AG08396 (cell line): ENCODE measurements around the gene ZBTB7B.

Experiments used
- DNase-seq: peaks from one replicate; pipeline ENCODE4 v3.0.0; 2012; ENCODE audit warnings: low spot score, mixed read lengths

Gene ZBTB7B

DNA sequence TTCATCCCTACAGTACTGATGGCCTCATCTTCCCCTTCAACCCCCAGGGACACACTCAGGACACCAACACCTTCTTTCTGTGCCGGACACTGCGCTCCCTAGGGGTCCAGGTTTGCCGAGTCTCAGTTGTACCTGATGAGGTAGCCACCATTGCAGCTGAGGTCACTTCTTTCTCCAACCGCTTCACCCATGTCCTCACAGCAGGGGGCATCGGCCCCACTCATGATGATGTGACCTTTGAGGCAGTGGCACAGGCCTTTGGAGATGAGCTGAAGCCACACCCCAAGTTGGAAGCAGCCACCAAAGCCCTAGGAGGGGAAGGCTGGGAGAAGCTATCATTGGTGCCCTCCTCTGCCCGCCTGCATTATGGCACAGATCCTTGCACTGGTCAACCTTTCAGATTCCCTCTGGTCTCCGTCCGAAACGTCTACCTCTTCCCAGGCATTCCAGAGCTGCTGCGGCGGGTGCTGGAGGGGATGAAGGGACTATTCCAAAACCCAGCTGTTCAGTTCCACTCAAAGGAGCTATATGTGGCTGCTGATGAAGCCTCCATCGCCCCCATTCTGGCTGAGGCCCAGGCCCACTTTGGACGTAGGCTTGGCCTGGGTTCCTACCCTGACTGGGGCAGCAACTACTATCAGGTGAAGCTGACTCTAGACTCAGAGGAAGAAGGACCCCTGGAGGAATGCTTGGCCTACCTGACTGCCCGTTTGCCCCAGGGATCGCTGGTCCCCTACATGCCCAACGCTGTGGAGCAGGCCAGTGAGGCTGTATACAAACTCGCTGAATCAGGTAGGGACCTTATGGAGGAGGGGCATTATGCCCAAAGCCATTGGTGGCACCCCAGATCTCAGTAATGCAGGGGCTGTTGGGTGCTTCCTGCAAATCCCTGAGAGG is 14.3 kb upstream of the ZBTB7B start:
- no peak for DNase-seq

DNA sequence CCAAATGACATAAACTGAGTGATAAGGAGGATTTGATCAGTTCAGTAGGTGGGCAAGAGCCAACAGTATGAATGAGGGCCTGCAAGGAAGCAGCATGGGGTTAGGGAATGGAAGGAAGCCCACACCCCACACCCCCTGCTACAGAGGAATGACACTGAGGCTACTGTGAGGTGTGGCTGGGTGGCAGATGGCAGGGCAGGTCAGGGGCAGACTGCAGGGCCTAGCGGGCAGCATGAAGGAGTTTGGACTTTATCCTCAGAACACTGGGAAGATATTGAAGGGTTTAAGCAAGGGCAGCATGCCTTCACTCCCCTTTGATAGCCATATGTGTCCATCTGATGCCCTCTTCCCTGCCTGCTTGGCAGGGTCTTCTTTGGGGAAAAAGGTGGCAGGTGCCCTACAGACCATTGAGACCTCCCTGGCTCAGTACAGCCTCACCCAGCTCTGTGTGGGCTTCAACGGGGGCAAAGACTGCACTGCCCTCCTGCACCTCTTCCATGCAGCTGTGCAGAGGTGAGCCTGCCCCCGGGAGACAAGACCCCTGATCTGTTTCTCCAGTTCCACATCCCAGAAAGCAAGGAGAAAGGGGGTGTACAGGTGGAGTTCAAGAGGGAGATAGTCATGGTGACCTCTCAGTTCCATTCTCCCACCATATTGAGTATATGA is 13.3 kb upstream of the ZBTB7B start:
- no peak for DNase-seq

DNA sequence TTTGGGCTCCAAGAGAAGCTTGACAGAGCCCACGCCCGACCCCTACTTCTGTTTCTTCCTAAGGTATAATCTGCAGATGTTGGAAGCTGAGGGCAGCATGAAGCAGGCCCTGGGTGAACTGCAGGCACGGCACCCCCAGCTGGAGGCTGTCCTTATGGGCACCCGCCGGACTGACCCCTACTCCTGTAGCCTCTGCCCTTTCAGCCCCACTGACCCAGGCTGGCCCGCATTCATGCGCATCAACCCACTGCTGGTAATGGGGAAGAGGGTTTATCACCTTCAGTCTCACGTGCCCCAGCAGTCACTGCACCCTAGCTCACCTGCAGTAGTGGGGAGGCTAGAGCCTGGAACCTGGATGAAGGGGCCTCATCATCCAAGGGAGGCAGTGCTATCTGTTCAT is 12.3 kb upstream of the ZBTB7B start:
- no peak for DNase-seq

DNA sequence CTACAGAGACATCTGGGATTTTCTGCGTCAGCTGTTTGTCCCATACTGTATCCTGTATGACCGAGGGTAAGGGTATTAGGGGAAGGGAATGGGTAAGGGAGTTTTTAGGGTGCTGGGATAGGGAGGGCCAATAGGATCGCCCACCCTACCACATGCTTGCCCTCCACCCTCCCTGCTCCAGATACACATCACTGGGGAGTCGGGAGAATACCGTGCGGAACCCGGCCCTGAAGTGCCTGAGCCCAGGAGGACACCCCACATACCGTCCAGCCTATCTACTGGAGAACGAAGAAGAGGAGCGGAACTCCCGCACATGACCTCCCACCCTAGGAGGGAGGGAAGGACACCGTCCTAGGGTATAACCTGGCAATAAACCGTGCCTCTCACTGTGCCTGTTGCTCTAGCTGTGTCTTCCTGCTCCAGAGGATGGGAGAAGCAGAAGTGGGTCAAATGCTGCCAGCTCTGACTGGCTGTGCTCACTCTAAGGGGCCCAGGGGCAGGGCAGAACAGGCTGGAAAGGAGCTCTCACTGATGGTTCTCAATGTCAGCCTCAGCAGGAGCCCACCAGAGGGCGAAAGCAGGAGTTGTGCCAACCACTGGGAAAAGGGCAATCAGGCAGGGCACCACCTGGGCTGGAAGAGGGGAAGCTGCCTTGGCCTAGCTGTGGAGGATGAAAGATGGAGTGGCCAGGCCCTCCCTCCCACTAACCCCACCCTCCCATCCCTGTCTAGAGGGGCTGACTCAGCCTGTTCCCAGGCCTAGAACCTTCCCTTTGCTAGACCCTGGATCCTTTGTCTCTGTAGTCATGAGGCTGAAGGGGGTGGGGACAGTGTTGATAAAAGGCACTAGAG is 9.7 kb upstream of the ZBTB7B start:
- no peak for DNase-seq

DNA sequence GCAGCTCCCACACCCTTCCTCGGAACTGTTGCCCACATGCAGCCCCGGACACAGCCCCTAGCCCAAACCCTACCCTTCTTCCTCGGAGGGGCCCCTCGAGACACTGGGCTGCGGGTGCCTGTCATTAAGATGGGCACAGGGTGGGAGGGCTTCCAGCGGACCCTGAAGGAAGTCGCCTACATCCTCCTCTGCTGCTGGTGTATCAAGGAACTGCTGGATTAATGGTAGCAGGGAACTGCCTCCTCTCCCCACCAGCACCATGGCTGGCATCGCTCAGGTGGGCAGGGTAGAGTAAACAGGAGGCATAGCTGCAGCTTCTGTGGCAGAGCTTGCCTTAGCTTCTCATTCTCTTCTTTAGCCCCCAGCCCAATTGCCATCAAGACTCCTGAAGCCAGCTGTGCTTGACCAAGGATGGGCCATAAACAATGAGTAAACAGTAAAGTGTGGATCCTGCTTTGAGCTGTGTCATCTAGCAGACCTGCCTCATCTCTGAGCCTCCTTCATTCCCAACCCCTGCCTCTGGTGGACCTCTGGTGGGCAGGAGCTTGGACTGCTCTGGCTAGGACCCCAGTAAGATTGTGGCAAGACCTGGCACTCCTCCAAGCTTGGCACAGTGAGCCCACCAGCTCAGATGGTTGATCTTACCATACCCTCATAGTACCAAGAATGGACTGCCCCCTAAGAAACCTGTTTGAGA is 8.9 kb upstream of the ZBTB7B start, which contains the start of gene LENEP:
LENEP (plus strand) TSS at position 15 of the 697 bp plus-strand sequence; CDS start at position 37, 22 bp downstream.
- no peak for DNase-seq

DNA sequence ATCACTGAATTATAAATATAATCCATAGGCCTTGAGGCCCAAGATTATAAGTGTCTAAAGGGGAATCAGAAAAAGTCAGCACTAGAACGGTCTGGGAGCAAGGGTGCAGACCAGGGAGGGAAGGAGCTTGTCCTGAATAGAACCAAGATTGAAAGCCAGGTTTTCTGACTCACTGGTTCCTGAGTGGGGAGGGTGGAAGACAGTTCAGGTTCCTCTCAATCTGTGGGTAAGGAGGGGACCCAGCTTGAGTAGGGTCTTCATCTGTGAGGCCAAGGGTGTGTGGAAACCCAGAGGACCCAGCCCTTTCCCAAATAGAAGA is 8.4 kb upstream of the ZBTB7B start:
- DNase-seq: no peak

DNA sequence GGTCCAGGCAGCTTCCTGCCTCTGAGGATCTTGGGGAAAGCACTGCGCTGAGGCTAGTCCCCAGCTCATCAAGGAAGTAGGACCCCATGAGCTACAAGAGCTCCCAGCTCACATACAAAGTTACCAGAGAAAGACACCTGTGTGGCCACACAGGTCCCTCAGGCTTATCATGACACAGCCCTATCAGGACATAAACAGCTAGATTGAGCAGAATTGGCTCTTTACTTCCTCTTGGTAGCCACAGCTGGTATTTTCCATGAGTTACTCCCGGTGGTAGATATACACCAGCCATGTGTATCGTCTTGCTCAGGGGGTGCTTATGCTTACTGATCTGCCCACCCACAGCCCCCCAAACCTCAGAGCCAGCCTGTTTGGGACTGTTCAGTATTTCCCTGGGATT is 8.0 kb upstream of the ZBTB7B start:
- no peak for DNase-seq

DNA sequence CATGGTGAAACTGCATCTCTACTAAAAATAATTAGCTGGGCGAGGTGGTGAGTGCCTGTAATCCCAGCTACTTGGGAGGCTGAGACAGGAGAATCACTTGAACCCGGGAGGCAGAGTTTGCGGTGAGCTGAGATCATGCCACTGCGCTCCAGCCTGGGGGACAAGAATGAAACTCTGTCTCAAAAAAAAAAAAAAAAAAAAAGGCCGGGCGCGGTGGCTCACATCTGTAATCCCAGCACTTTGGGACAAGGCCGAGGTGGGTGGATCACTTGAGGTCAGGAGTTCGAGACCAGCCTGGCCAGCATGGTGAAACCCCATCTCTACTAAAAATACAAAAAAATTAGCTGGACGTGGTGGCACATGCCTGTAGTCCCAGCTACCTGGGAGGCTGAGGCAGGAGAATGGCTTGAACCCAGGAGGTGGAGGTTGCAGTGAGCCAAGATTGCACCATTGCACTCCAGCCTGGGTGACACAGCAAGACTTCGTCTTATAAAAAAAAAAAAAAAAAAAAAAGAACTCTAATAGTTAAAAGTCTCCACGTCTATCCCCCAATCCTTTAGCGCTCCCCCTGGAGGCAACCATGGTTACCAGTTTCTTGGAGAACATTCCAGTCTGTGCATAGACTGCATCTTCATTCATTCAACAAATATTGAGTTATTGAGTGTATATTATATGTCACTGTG is 7.2 kb upstream of the ZBTB7B start:
- DNase-seq: peak; percentile 82

DNA sequence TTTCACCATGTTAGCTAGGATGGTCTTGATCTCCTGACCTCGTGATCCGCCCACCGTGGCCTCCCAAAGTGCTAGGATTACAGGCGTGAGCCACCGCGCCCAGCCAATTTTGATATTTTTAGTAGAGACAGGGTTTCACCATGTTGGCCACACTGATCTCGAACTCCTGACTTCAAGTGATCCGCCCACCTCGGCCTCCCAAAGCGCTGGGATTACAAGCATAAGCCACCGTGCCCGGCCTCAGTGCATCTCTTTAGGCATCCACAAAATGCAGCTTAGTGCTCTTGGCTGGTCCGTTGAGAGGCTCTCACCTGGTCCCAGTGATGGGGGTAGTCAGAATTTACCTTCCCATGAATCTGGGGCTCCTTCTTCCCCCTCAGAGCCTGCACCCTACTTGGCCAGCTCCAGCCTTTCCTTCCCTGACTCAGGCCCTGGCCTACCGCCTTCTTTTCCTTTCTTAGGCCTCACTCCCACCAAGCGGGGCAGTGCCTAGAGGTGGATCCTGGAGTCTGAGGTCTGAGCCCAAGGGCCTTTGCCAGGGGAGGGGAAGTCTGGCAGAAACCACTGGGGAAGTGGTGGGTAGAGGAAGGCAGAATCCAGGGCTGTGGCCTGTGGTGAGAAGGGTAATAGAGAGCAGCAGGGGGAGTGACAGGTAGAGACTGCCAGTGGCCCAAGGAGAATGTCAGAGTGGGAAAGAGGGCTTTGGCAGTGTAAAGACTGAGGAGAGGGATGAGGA is 5.5 kb upstream of the ZBTB7B start:
- no peak for DNase-seq

DNA sequence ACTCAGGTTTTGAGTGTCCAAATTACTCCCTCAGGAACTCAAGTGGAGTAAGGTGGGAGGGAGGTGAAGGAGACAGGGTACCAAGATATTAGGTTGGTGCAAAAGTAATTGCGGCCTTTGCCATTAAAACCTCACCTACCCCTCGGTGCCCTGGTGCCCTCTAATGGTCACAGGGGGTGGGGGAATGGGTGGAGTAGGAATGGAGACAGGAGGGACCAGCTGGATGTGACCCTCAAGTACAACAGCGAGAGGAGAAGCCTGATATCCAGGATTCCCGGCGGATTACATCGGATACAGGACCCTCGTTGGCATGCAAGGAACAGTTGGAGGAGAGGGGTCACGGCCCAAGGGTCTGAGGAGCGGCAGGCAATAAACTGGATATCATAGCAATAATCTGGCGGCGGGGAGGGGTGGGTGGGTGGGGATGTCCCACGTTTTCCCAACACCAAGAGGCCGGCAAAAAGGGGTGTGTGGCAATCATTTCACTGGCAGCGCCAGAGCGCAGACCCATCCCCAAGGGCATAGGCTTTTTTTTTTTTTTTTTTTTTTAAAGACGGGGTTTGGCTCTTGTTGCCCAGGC is 4.3 kb upstream of the ZBTB7B start:
- DNase-seq: no peak

DNA sequence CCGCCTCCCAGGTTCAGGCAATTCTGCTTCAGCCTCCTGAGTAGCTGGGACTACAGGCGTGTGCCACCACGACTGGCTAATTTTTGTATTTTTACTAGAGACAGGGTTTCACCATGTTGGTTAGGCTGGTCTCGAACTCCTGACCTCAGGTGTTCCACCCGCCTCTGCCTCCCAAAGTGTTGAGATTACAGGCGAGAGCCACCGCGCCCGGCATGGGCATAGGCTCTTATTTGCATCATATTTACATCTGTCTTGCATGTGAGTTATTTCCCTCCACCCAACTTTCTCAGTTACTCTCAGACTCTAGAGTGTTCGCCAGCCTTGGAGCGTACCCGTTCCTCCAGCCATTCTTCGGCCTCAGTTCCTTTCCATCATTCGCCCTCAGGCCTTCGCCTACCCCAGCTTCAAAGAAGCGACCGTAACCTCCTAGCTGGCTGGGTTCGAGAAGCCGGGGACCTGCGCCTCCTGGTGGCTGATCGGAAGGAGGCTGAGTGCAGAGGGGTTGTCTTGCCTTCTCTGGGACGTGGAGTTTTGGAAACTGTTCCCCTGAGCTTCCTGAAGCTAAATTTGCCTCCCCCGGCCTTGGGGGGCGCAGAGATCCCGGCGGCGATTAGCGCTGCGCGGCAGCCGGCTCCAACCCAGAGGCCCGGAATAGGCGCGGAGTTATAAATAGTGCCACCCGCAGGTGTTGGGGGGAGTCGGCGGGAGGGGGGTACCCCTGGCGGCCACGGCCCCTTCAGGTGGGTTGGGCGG is 3.6 kb upstream of the ZBTB7B start:
- peak; percentile 77 for DNase-seq

DNA sequence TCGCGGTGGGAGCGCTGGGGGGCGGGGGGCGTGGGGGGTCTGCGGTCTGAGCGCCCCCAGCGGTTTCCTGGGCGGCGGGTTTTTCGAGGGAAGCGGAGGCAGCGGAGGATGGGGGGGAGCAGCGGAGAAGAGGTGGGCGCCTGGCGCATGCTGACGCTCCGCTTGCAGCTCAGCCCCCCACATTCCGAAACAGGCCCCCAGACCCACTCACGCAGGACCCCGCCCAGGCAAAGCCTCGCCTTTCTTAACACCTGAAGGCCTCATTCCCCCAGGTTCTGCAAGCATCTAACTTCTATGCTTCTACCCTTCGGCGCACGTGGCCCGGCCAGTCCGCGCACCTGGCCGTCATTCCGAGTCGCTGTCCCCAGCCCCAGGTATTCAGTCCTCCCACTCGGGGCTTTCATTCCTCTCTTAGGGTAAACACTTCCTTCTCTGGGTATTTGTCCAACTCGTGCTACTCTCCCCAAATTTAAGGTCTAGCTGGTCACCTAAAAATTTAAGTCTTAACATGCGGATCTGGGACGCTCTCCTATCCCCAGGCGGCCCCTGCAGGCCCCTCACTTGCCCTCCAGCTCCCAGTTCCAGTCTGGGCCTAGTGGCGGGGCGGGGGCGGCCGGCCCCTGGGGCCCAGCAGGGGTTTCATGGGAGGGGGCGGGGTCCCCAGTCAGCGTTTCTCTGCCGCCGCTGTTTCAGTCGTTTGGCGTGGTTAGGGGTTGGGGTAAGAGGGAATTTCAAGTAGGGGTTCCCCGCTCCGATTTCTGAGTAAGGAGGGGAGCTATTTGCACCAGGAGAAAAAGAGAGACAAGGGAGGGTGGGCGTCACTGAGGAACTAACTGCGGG is 2.8 kb upstream of the ZBTB7B start:
- DNase-seq: no peak

DNA sequence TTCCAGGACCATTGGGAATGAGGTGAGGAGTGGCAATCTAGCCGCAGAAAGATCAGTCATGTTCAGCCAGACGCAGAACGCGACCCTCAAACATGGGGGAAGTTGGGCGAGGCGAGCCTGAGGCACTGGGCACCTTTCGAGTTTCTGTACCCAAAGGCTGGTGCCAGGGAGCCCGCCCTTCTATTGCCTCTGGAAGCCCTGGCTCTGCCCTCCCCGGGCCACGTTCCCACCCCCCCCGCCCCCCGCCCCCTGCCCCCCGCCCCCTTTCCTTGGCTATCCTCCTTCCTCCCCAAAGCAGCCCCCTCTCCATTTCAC is 2.2 kb upstream of the ZBTB7B start:
- no peak for DNase-seq

DNA sequence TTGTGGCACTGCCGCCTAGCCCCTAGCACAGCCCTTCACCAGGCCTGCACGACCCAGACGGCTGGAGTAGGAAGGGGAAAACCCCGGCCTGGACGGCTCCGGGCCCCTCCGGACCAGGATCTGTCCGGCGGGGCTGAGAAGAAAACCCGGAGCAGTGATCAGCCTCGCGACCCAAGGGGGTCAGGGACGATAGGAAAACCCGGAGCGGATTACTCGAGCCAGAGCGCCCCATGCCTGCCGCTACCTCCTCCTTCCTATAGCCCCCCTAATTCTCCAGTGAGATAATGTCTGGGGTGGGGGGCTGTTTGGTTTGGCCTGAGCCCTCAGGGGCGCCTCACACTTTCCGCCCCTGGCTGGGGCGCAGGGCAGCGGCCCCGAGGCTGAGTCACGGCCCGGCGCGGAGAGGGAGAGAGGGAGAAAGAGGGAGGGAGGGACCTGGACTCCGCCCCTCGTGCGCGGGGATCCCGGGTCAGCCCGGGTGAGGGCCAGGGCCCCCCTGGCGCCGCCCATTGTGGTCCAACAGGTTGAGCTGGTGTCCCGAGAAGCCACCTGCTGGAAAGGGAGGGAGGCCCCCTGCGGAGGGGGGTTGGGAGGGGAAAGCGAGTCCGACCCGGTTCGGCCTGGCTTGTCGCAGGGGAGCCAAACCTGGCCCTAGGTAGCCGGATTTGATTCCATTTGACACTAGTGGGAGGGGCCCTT is 1.7 kb upstream of the ZBTB7B start:
- DNase-seq: peak; percentile 88

DNA sequence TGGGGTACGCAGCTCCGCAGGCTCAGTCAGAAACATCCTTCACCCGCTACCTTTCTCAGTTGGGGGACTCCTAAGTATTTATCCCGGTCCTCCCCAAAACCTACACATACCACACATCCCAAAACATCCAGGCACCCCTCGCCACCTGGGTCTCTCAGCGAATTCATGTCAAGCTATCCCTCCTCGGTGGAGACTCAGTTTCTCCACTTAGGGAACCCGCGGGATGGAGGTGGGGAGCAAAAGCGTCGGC is 1.3 kb upstream of the ZBTB7B start:
- DNase-seq: no peak

DNA sequence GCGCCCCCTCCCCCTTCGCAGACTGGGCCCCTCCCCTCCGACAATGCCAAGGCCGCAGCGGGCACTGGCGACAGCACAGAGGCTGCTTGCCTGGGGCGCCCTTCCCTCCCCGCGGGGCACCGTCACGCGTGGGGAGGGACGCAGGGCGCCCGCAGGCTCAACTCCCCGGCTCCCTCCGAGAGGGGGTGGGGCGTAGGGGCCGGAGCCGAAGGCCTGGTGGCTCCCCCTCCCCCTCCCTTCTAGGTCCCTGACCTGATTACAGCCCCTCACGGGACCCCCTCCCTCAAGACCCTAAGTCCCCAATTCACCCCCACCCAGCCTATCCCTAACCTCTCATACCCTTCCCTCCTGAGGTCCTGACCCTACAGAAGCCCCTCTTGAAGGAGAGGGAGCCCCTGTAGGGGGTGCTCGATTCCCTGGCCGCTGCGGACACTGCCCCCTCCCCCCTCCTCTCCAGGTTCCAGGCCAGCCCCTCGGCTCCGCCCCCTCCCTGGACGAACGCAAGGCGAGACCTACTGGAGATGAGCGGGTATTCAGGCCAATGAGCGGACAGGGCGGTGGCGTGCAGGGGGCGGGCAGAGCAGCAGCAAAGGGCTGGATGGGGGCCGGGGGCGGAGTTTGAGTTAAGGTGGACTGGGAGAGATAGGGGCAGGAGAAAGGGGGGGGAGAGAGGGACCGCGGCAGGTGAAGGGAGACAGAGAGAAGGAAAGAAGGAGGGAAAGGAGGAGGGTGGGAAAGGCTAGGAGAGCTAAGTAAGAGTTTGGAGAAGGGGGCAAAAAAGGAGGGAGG is 733 bp upstream of the ZBTB7B start:
- peak; percentile 100 for DNase-seq

DNA sequence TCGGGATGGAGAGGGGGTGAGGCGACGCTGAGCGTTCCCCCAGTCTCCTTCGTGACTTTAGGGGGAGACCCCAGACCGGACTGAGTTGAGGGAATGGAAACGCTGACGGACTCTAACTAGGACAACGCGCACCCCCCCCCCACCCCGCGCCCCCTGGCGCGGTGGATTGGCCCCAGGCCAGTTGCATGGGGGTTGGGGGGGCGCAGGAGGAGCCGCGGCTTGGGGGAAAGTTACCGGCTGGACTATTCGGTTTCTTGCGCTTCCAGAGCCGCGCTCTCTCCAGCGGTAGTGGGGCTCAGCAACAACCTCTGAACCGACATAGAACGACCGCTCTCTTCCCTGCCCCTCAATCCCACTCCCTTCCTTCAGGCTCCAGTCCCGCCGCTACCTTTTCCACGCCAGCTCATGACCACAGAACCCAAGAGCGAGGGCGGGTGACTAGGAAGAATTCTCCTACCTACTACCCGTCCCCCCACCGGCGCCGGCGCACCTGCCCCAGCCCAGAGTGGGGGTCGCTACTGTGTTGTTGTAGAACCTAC is 694 bp downstream of the ZBTB7B start:
- no peak for DNase-seq
